C4-2B (cell line): ENCODE data around the gene RALGPS2.

Experiments
- ZFX ChIP-seq: fragments of 450-650 bp; IDR thresholded peaks from 2 replicates; pipeline ENCODE4 v1.6.1; 2017
- TF ChIP-seq, protein P1 (sequence below): fragments of 450-650 bp; conservative IDR thresholded peaks from 2 replicates; pipeline ENCODE4 v1.5.1; 2017; ENCODE audit warnings: mild to moderate bottlenecking

DNA sequence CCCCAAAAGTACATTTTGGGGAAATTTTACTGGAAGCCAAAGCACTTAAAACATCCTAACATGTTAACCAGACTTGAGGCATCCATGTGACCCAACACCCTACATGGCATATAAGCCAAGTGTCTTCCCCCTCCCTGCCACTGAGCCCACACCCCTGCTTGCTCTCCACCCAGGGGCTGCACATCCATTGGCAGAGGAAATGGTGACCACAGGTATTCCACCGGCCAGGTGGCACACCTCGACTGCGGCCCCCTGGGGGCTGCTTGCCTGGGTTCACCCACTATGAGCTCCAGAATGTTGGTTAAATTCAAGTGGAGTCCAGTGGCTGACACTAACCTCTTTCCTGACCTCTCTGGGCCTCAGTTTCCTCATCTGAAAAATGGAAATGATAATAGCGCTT, 236.3 kb downstream of the RALGPS2 start:
- TF ChIP-seq, protein P1, sequence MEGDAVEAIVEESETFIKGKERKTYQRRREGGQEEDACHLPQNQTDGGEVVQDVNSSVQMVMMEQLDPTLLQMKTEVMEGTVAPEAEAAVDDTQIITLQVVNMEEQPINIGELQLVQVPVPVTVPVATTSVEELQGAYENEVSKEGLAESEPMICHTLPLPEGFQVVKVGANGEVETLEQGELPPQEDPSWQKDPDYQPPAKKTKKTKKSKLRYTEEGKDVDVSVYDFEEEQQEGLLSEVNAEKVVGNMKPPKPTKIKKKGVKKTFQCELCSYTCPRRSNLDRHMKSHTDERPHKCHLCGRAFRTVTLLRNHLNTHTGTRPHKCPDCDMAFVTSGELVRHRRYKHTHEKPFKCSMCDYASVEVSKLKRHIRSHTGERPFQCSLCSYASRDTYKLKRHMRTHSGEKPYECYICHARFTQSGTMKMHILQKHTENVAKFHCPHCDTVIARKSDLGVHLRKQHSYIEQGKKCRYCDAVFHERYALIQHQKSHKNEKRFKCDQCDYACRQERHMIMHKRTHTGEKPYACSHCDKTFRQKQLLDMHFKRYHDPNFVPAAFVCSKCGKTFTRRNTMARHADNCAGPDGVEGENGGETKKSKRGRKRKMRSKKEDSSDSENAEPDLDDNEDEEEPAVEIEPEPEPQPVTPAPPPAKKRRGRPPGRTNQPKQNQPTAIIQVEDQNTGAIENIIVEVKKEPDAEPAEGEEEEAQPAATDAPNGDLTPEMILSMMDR: no peak
- no peak for TF ChIP-seq ZFX
